NCI-H1092 treated with DMSO at 0.1 percent for 48 hours (cell line): ENCODE measurements around the gene MPRIP.

Source experiments
- DNase-seq: peaks from one replicate; lab custom pipeline; 2025; lab: John Stamatoyannopoulos, UW

MPRIP gene

GRCh38 chr17:17086585-17086984 is 44.3 kb downstream of the MPRIP start:
- DNase-seq: no peak

GRCh38 chr17:17087424-17088015 is 45.3 kb downstream of the MPRIP start:
- DNase-seq: no peak

GRCh38 chr17:17088086-17088485 is 45.8 kb downstream of the MPRIP start:
- DNase-seq: no peak

- no peak for DNase-seq
Observed at GRCh38 chr17:17088541-17089525, 46.6 kb downstream of the MPRIP start.

- no peak for DNase-seq
Observed at GRCh38 chr17:17089796-17090641, 47.8 kb downstream of the MPRIP start.

GRCh38 chr17:17090642-17091103 is 48.4 kb downstream of the MPRIP start:
- DNase-seq: no peak

GRCh38 chr17:17091276-17091675 is 49.0 kb downstream of the MPRIP start:
- no peak for DNase-seq

- no peak for DNase-seq
Observed at GRCh38 chr17:17091856-17092756, 49.8 kb downstream of the MPRIP start.

- no peak for DNase-seq
Observed at GRCh38 chr17:17093764-17094163, 51.5 kb downstream of the MPRIP start.

- DNase-seq: no peak
Observed at GRCh38 chr17:17096438-17097178, 54.4 kb downstream of the MPRIP start.

- no peak for DNase-seq
Observed at GRCh38 chr17:17097763-17098345, 55.6 kb downstream of the MPRIP start.

GRCh38 chr17:17098551-17099179 is 56.4 kb downstream of the MPRIP start:
- no peak for DNase-seq

- no peak for DNase-seq
Observed at GRCh38 chr17:17102176-17102575, 59.9 kb downstream of the MPRIP start.

- DNase-seq: no peak
Observed at GRCh38 chr17:17103160-17103559, 60.9 kb downstream of the MPRIP start.

GRCh38 chr17:17104036-17104435 is 61.8 kb downstream of the MPRIP start:
- no peak for DNase-seq

- no peak for DNase-seq
Observed at GRCh38 chr17:17104494-17104893, 62.2 kb downstream of the MPRIP start.

GRCh38 chr17:17105976-17106375 is 63.7 kb downstream of the MPRIP start:
- DNase-seq: no peak

- DNase-seq: no peak
Observed at GRCh38 chr17:17106756-17107155, 64.5 kb downstream of the MPRIP start.

- no peak for DNase-seq
Observed at GRCh38 chr17:17107281-17107680, 65.0 kb downstream of the MPRIP start.
